Transverse colon (tissue), 4 donors: ENCODE results near the gene HOXA6. TPM values are rescaled to one million over a fixed set of nuclear protein-coding genes. Genes with fewer than 3 reads are reported as not detected.

Experiments
- DNase-seq: peaks from one replicate; pipeline ENCODE4 v3.0.0-alpha.2; 2019
- H3K27ac ChIP-seq, 4 donors: fragments of 200-600 bp; sonication (generic); 2 replicates each; pipeline ENCODE4 v1.5.1; 2016 to 2018; ENCODE audit warnings: inconsistent platforms in 4 of 4
- H3K27me3 ChIP-seq: fragments of 200-600 bp; sonication (generic); 2 replicates; pipeline ENCODE4 v1.5.1; 2017; ENCODE audit warnings: inconsistent platforms
- H3K36me3 ChIP-seq, 4 donors: fragments of 200-600 bp; sonication (generic); 2 replicates each; pipeline ENCODE4 v1.5.1; 2017 to 2019; ENCODE audit warnings: inconsistent platforms in 4 of 4
- H3K4me1 ChIP-seq, 4 donors: fragments of 200-600 bp; sonication (generic); 2 replicates each; pipeline ENCODE4 v1.5.1; 2017 to 2020; ENCODE audit warnings: inconsistent platforms in 4 of 4
- H3K4me3 ChIP-seq, 4 donors: fragments of 200-600 bp; sonication (generic); 1 replicate in 1 of 4; 2 replicates in 3 of 4; pipeline versions ENCODE4 v1.5.1 to v1.6.1; 2017 to 2019; ENCODE audit warnings: inconsistent platforms in 4 of 4
- H3K9me3 ChIP-seq, 2 donors: fragments of 200-600 bp; sonication (generic); 2 replicates each; pipeline ENCODE4 v1.5.1; 2017 to 2019; ENCODE audit warnings: inconsistent platforms in 2 of 2
- POLR2A ChIP-seq: fragments of 450-650 bp; IDR thresholded peaks from one replicate; pipeline ENCODE4 v1.6.1; 2016; ENCODE audit warnings: antibody characterized with exemption, mild to moderate bottlenecking, moderate library complexity
- POLR2AphosphoS5 ChIP-seq, 3 donors: sonication (generic); formaldehyde crosslinking; IDR thresholded peaks; one replicate each; pipeline ENCODE4 v1.6.1; 2016; ENCODE audit warnings: antibody characterized with exemption in 3 of 3
- WGBS, 2 donors: methylation state at CpG; one replicate each; pipeline ENCODE4 v1.1.5; 2018; ENCODE audit warnings: low coverage in 1 of 2; 5-methylcytosine and 5-hydroxymethylcytosine counted together
- in situ Hi-C, 4 donors: fragments of 200-750 bp; cut with MboI; loops; one replicate each; pipeline versions ENCODE4 v1.15.0 to v1.15.1; 2017; ENCODE audit warnings: low sequenced_read_pairs in 3 of 4, low pct_ligation_motif_present in 1 of 4, low pct_unique_long_range_greater_than_20kb in 1 of 4
- intact Hi-C: fragments of 100-400 bp; cut with DNase I; formaldehyde crosslinking; loops from one replicate; pipeline ENCODE4 v1.15.1; 2023; ENCODE audit warnings: low total_unique reads
- small RNA-seq, 4 donors: library from RNA; depleted of rRNA; stranded (forward); fragments of <200 nt; gene quantifications; one replicate each; pipeline ENCODE3, GENCODE V24; 2016
- total RNA-seq, 4 donors: library from RNA; depleted of rRNA; stranded (reverse); fragments of >200 nt; gene quantifications; one replicate each; pipeline ENCODE4 v1.1.0, GENCODE V29; 2016
- TF ChIP-seq, protein P1 (sequence below), 5 experiments: fragments of 200-600 bp in 3 of 5; fragments of 450-650 bp in 2 of 5; sonication (generic) in 3 of 5; IDR thresholded peaks; 1 replicate in 2 of 5; 2 replicates in 3 of 5; pipeline ENCODE4 v1.5.1; 2016 to 2017; ENCODE audit warnings: antibody characterized with exemption in 5 of 5, inconsistent platforms in 3 of 5, mild to moderate bottlenecking in 2 of 5, moderate library complexity in 1 of 5

The HOXA6 gene
- total RNA-seq, 4 donors from 2014 or later, result 12.9 to 27.8 (median 17.3) TPM

DNA sequence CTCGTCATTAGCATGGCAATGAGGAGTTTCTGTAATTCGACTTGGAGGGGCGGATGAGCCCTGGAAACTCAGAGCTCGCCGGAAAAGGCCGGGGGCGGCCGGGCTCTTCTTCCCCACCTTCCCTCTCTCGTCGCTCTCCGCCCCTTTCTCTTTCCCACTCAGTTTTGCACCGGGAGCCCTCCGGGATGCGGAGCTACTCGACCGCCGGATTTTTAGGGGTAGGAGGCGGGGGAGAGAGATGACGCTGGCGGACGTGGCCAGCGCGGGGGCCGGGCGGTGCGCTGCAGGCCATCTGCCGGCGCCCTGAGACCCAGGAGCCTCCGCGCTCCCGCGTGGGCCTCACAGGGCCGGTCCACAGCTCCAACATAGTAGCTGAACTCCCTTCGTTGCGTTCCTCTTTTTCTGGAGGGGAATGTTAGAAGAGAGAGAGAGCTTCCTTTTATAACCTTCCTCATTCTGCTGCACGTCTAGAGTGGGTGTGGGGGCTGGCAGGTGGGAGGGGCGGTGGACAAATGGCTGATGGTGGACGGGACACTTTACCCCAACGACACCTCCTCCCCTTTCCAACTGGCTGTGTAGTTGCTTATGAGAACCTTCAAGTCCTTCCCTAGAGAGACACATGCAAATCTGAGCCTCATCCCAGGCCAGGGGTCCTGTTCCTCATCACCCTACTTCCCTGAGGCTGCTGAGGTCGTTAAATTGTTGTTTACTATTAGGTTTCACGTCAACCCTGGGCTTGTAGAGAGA is 50.6 kb downstream of the HOXA6 start:
- whole genome bisulfite sequencing, 2 donors, result 0% methylated on average over 2 to 39 of the region's 41 CpGs
- Histone ChIP-seq H3K36me3 (no peaks in the 10 kb centered on the region), H3K9me3 (no peaks in the 10 kb centered on the region), H3K27me3 (no peaks in the 10 kb centered on the region), H3K4me3 (peak overlapping the region; percentile 57 to 97 (median 64)), H3K27ac (peak overlapping the region; percentile 90 to 96 (median 92)), H3K4me1 (peaks cover 19 to 49% (median 43%) of the 10 kb centered on the region in 4 donors)
- intact Hi-C loops (loop anchor here (10.0 kb wide), 1 partner anchor 242 kb away; no protein-coding TSS in a partner anchor), in situ Hi-C loops (loop anchor here in 1 of 4 donors (10.0 kb wide), 1 partner anchor 242 kb away; no protein-coding TSS in a partner anchor)
- peak; percentile 20 to 68 (median 44) for TF ChIP-seq POLR2AphosphoS5 (IDR thresholded peaks at IDR 0.05)
- TF ChIP-seq, protein P1, sequence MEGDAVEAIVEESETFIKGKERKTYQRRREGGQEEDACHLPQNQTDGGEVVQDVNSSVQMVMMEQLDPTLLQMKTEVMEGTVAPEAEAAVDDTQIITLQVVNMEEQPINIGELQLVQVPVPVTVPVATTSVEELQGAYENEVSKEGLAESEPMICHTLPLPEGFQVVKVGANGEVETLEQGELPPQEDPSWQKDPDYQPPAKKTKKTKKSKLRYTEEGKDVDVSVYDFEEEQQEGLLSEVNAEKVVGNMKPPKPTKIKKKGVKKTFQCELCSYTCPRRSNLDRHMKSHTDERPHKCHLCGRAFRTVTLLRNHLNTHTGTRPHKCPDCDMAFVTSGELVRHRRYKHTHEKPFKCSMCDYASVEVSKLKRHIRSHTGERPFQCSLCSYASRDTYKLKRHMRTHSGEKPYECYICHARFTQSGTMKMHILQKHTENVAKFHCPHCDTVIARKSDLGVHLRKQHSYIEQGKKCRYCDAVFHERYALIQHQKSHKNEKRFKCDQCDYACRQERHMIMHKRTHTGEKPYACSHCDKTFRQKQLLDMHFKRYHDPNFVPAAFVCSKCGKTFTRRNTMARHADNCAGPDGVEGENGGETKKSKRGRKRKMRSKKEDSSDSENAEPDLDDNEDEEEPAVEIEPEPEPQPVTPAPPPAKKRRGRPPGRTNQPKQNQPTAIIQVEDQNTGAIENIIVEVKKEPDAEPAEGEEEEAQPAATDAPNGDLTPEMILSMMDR (IDR thresholded peaks at IDR 0.05), result no peak
- DNase-seq, result peak; percentile 52

DNA sequence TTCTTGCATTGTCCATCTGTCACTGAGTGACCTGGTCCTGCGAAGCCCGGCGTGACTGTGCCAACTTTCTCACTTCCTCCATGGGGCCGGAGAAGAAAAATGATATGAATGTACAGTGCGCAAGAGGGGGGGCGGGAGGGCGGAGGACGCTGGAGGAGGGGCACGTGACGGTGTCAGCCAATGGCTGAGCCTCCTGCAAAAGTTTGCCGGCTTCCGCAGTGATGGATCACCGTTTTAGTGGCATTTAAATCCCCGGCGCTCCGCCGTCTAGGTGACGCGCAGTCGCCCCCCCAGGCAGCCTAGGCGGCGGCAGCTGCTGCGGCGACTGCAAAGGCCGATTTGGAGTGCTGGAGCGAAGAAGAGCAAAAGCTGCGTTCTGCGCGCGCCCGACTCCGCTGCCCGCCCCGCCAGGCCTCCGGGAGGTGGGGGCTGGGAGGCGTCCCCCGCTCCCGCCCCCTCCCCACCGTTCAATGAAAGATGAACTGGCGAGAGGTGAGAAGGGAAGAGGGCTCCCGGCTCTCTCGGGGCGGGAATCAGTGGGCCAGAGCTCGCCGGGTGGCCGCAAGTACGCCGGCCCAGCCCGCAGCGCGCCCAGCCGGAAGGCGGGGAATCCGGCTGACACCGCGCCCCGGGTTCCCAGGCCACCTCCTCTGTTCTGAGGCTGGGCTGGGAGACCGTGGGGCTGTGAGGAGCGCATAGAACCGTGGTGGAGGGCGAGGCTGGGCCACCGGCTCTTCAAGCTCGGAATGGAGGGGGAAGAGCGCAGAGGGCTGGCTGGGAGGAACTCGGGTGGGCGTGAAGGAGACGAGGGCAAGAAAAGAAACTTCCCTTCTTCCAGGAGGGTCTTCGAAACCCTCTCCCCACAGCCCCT is 51.4 kb downstream of the HOXA6 start, which contains the start of gene HOXA1:
HOXA1 (minus strand) TSS at position 104 of the 871 bp plus-strand sequence; CDS start at position 16, 88 bp downstream.
- Histone ChIP-seq H3K4me1 (peaks cover 19 to 46% (median 41%) of the 10 kb centered on the region in 4 donors), H3K27ac (peak within 1 kb of the TSS; percentile 90 to 96 (median 92)), H3K9me3 (no peaks in the 10 kb centered on the region), H3K27me3 (no peaks in the 10 kb centered on the region), H3K36me3 (no peaks in the 10 kb centered on the region), H3K4me3 (peak within 1 kb of the TSS; percentile 57 to 97 (median 64))
- intact Hi-C loops, result loop anchor here (10.0 kb wide), 1 partner anchor 241 kb away; no protein-coding TSS in a partner anchor
- peak; percentile 90 for DNase-seq
- TF ChIP-seq POLR2A (peak; percentile 92), POLR2AphosphoS5 (IDR thresholded peaks at IDR 0.05) (peak; percentile 89 to 94 (median 94))
- TF ChIP-seq, protein P1 (IDR thresholded peaks at IDR 0.05), result no peak
- in situ Hi-C loops, result loop anchor here in 1 of 4 donors (10.0 kb wide), 1 partner anchor 241 kb away; no protein-coding TSS in a partner anchor
- WGBS, 2 donors, result 0 to 1% methylated on average over 5 to 67 of the region's 68 CpGs

Small RNA genes within 50 kb of the gene (small RNA-seq; reads per million reads assigned to genes)
- 0 reads per million in 4 donors for gene AC004080.5
- 0 reads per million in 4 donors for gene RF01977
- 0 reads per million in 4 donors for gene RF02140
- gene RF02141, result 0 reads per million in 4 donors

Other genes with a start within 250 kb of the HOXA6 start
- 1 to 10 TPM; 1.4 to 3.2 (median 1.8) TPM for gene HOXA1, start 51.8 kb downstream of the HOXA6 start, total RNA-seq
- gene HOXA2, start 45.1 kb downstream of the HOXA6 start, total RNA-seq, result 10 to 100 TPM in 1 of 4 donors, 1 to 10 TPM in 3; 2.7 to 16.1 (median 5.2) TPM
- 10 to 100 TPM in 2 of 4 donors, 1 to 10 TPM in 2; 3.5 to 42.4 (median 10.6) TPM for gene HOXA4, start 17.0 kb downstream of the HOXA6 start, total RNA-seq
- 10 to 100 TPM; 18.3 to 89.8 (median 31.6) TPM for gene HOXA5, start 4.1 kb downstream of the HOXA6 start, total RNA-seq
- 10 to 100 TPM; 14.1 to 27.3 (median 15.7) TPM for gene HOXA3, start 4.8 kb upstream of the HOXA6 start, total RNA-seq
- 10 to 100 TPM in 3 of 4 donors, 1 to 10 TPM in 1; 7.0 to 22.9 (median 12.8) TPM for gene HOXA7, start 8.9 kb upstream of the HOXA6 start, total RNA-seq
- 100 to 1,000 TPM in 1 of 4 donors, 10 to 100 TPM in 3; 19.5 to 130 (median 50.6) TPM for gene HOXA9, start 17.8 kb upstream of the HOXA6 start, total RNA-seq
- 10 to 100 TPM; 19.8 to 68.9 (median 36.4) TPM for gene HOXA10, start 26.5 kb upstream of the HOXA6 start, total RNA-seq
- 10 to 100 TPM in 1 of 4 donors, 1 to 10 TPM in 3; 4.5 to 21.3 (median 7.7) TPM for gene HOXA11, start 37.5 kb upstream of the HOXA6 start, total RNA-seq
- 10 to 100 TPM; 22.5 to 69.9 (median 38.7) TPM for gene HOXA13, start 52.3 kb upstream of the HOXA6 start, total RNA-seq
- gene EVX1, start 95.0 kb upstream of the HOXA6 start, total RNA-seq, result 10 to 100 TPM in 1 of 4 donors, 1 to 10 TPM in 2, not detected in 1; 1.4 to 17.2 (median 3.4) TPM